HG03520 (cell line): ENCODE data around the gene MARCKSL1.
"Not testable (repeated sequence)": the region's sequence is repeated elsewhere in the genome, so short reads cannot be mapped to it uniquely, and the experiment has no call there.

Experiments used
- ATAC-seq: cut with Tn5 transposase; IDR thresholded peaks from one replicate; pipeline ENCODE4 v1.9.1; 2021; ENCODE audit warnings: mild to moderate bottlenecking, moderate library complexity; ENCODE audit not compliant: unreplicated experiment

Gene MARCKSL1

GRCh38 chr1:32334274-32334861, 1.7 kb downstream of the MARCKSL1 start:
- ATAC-seq: no peak

GRCh38 chr1:32333251-32333963, 2.6 kb downstream of the MARCKSL1 start:
- ATAC-seq: no peak

GRCh38 chr1:32332290-32333079, 3.5 kb downstream of the MARCKSL1 start:
- ATAC-seq: no peak

GRCh38 chr1:32331549-32331948, 4.5 kb downstream of the MARCKSL1 start:
- no peak for ATAC-seq

- ATAC-seq: no peak
Observed at GRCh38 chr1:32330558-32331151, 5.4 kb downstream of the MARCKSL1 start.

- ATAC-seq: no peak
Observed at GRCh38 chr1:32329931-32330466, 6.0 kb downstream of the MARCKSL1 start.

- no peak for ATAC-seq
Observed at GRCh38 chr1:32327204-32327603, 8.8 kb downstream of the MARCKSL1 start.

GRCh38 chr1:32321712-32322291, 14.2 kb downstream of the MARCKSL1 start:
- no peak for ATAC-seq

GRCh38 chr1:32318127-32318869, 17.7 kb downstream of the MARCKSL1 start:
- ATAC-seq: no peak

GRCh38 chr1:32316903-32317277, 19.1 kb downstream of the MARCKSL1 start:
- ATAC-seq: no peak

GRCh38 chr1:32311709-32312393, 24.2 kb downstream of the MARCKSL1 start:
- ATAC-seq: no peak

- ATAC-seq: no peak
Observed at GRCh38 chr1:32309960-32310359, 26.1 kb downstream of the MARCKSL1 start.

- no peak for ATAC-seq
Observed at GRCh38 chr1:32307324-32307723, 28.7 kb downstream of the MARCKSL1 start.

- no peak for ATAC-seq
Observed at GRCh38 chr1:32305310-32305709, 30.7 kb downstream of the MARCKSL1 start.

GRCh38 chr1:32303997-32304622, 31.9 kb downstream of the MARCKSL1 start:
- no peak for ATAC-seq

GRCh38 chr1:32303358-32303757, 32.7 kb downstream of the MARCKSL1 start:
- no peak for ATAC-seq

GRCh38 chr1:32299327-32299726, 36.7 kb downstream of the MARCKSL1 start:
- no peak for ATAC-seq

GRCh38 chr1:32298211-32298610, 37.8 kb downstream of the MARCKSL1 start:
- ATAC-seq: not testable (repeated sequence)
